Endothelial cell (in vitro differentiated cells): Measurements from ENCODE around the gene ZNF280D. TPM values are rescaled to one million over a fixed set of nuclear protein-coding genes. Genes with fewer than 3 reads are reported as not detected.

Experiments
- DNase-seq: peaks from one replicate; pipeline ENCODE4 v3.0.0; 2021; ENCODE audit warnings: low spot score
- H3K27ac Mint-ChIP-seq: one replicate; pipeline ENCODE4 v1.8.0; 2021; ENCODE audit warnings: mixed read lengths, inconsistent platforms; ENCODE audit not compliant: unreplicated experiment
- H3K27me3 Mint-ChIP-seq: one replicate; pipeline ENCODE4 v1.8.0; 2021; ENCODE audit warnings: mild to moderate bottlenecking, moderate library complexity, mixed read lengths, inconsistent platforms; ENCODE audit not compliant: unreplicated experiment
- H3K36me3 Mint-ChIP-seq: one replicate; pipeline ENCODE4 v1.8.0; 2021; ENCODE audit warnings: mild to moderate bottlenecking, low read depth, mixed read lengths, inconsistent platforms; ENCODE audit not compliant: unreplicated experiment
- H3K4me1 Mint-ChIP-seq: one replicate; pipeline ENCODE4 v1.8.0; 2021; ENCODE audit warnings: mild to moderate bottlenecking, mixed read lengths, inconsistent platforms; ENCODE audit not compliant: unreplicated experiment
- H3K4me3 Mint-ChIP-seq: one replicate; pipeline ENCODE4 v1.8.0; 2021; ENCODE audit warnings: mild to moderate bottlenecking, mixed read lengths, inconsistent platforms; ENCODE audit not compliant: unreplicated experiment
- H3K9me3 Mint-ChIP-seq: one replicate; pipeline ENCODE4 v1.8.0; 2021; ENCODE audit warnings: mixed read lengths, inconsistent platforms; ENCODE audit not compliant: unreplicated experiment
- CTCF ChIP-seq: fragments of 200-600 bp; sonication (generic); IDR thresholded peaks from one replicate; pipeline ENCODE4 v1.5.0; 2021; ENCODE audit warnings: antibody characterized with exemption; ENCODE audit not compliant: unreplicated experiment
- total RNA-seq: library from RNA; stranded (reverse); fragmentation: NEBNext Ultra II Directional; extraction: Animal tissue kit (Norgen Biotek cat#: 25700); gene quantifications from one replicate; pipeline ENCODE4 v1.2.1, GENCODE V29; 2021; ENCODE audit not compliant: unreplicated experiment

The ZNF280D gene
- total RNA-seq, 1 donor from 2014 or later = 34.6 TPM

DNA sequence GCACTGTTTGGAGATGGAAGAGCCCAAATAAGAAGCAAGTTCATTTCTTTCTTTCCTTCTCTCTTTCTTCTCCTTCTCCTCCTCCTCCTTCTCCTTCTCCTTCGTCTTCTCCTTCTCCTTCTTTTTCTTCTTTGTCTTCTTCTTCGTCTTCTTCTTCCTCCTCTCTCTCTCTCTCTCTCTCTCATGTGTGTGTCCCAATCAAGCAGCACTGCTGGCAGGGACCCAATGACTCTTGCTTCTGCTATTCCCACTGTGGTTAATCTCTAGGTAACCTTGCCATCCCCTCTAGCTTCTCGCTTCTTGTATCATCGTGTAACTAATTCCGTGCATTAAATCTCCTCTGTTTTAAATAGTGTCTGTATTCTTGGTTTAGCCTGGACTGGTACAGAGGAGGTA lies 26.1 kb upstream of the ZNF280D start:
- Mint-ChIP-seq H3K9me3 (no peaks in the 10 kb centered on the region), H3K4me3 (no peak overlapping the region), H3K27me3 (peaks cover 3% of the 10 kb centered on the region), H3K4me1 (peaks cover 5% of the 10 kb centered on the region), H3K36me3 (no peaks in the 10 kb centered on the region), H3K27ac (no peak overlapping the region)
- TF ChIP-seq CTCF = no peak
- DNase-seq = no peak

GRCh38 chr15:56758770-56759449 lies 25.6 kb upstream of the ZNF280D start:
- peaks cover 5% of the 10 kb centered on the region for H3K4me1 Mint-ChIP-seq
- H3K27ac Mint-ChIP-seq = no peak overlapping the region
- peaks cover 3% of the 10 kb centered on the region for H3K27me3 Mint-ChIP-seq
- H3K36me3 Mint-ChIP-seq = no peaks in the 10 kb centered on the region
- no peak for TF ChIP-seq CTCF
- H3K9me3 Mint-ChIP-seq = no peaks in the 10 kb centered on the region
- DNase-seq = no peak
- H3K4me3 Mint-ChIP-seq = no peak overlapping the region

DNA sequence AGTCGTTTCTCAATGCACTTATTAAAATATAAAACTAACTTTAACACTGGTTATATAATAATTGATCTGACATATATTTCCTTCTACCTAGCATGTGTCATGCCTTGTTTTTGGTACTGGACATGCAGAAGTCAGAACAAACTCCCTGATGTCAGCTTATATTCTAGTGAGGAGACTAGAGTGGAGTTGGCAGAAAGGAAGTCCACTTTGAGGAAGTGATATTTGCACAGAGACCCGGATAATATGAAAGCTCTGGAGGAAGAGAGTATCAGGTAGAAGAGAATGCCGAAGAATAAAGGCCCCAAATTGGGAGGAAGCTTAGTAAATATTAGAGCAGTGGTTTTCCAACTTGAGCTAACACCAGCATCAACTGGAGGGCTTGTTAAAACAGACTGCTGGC lies 24.6 kb upstream of the ZNF280D start:
- H3K9me3 Mint-ChIP-seq = no peaks in the 10 kb centered on the region
- H3K36me3 Mint-ChIP-seq = no peaks in the 10 kb centered on the region
- no peak for DNase-seq
- peaks cover 3% of the 10 kb centered on the region for H3K27me3 Mint-ChIP-seq
- no peak overlapping the region for H3K4me3 Mint-ChIP-seq
- TF ChIP-seq CTCF = no peak
- peaks cover 5% of the 10 kb centered on the region for H3K4me1 Mint-ChIP-seq
- H3K27ac Mint-ChIP-seq = no peak overlapping the region

- no peak overlapping the region for H3K4me3 Mint-ChIP-seq
- no peaks in the 10 kb centered on the region for H3K36me3 Mint-ChIP-seq
- peaks cover 5% of the 10 kb centered on the region for H3K4me1 Mint-ChIP-seq
- DNase-seq = no peak
- TF ChIP-seq CTCF = no peak
- no peaks in the 10 kb centered on the region for H3K9me3 Mint-ChIP-seq
- no peak overlapping the region for H3K27ac Mint-ChIP-seq
- H3K27me3 Mint-ChIP-seq = peaks cover 3% of the 10 kb centered on the region
Observed at GRCh38 chr15:56754772-56755370, 21.6 kb upstream of the ZNF280D start.

DNA sequence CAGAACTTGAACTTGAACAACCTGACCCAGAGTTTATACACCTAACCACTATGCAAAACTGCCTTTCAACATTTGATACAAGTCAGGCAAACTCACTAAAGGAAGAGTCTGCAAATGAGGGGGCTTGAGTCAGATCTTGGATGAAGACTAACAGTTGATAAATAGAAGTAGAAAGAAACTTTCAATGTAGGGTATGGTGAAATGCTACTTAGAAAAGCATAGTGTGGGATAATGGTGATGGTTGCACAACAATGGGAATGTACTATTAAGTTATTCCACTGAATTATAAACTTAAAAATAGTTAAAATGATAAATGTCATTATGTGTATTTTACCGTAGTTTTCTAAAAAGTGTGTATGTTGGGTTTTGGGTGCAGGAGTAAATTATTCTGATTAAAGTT lies 19.7 kb upstream of the ZNF280D start:
- no peak overlapping the region for H3K4me3 Mint-ChIP-seq
- peaks cover 2% of the 10 kb centered on the region for H3K4me1 Mint-ChIP-seq
- no peaks in the 10 kb centered on the region for H3K36me3 Mint-ChIP-seq
- H3K27ac Mint-ChIP-seq = no peak overlapping the region
- H3K27me3 Mint-ChIP-seq = no peaks in the 10 kb centered on the region
- no peak for DNase-seq
- H3K9me3 Mint-ChIP-seq = no peaks in the 10 kb centered on the region
- TF ChIP-seq CTCF = no peak
